ENCODE data around the gene PRKG1.
"Not testable (repeated sequence)": the region's sequence is repeated elsewhere in the genome, so short reads cannot be mapped to it uniquely, and the experiment has no call there.

PRKG1 gene

GRCh38 chr10:51656503-51656902, 582.2 kb downstream of the PRKG1 start:
- DNase-seq (ENCODE audit: extremely low spot score, insufficient read length, low read depth), result no peak
- FAIRE-seq, result no peak

DNA sequence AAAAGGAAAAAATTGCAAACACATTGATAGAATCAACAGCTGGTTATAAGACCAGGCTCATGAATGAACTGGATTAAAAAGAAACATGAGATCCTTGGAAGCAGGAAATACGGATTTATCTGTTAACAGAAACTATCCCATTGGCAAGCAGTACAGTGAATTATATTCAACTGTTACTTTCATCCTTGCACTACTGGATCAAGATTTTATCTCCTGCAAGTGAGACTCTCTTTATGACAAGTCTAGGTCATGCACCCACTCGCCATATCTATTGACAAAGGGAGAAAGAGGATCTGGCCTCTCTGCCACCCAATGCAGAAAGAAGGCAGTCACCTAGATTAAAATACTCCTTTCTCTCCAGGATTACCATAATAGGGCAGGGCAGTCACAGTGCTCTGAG, 583.7 kb downstream of the PRKG1 start:
- DNase-seq (ENCODE audit: extremely low spot score, insufficient read length, low read depth) (no peak), FAIRE-seq (no peak)

DNA sequence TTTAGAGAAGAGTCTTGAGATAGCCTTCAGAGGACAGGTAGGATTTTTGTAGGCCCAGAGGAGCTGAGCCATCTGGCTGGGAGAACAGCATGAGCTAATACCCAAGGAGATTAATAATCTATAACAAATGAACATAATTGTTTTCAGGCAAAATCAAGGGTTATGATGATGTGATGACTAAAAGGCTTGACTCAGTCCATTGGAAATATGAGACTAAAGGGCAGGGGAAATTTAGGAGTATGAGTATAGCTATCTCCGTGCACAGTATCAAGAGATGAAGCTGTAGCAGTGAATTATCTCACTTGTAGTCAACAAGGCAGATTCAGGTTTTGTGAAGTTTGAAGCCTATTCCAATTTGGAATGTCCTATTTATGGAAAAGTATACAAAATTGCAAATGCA, 585.1 kb downstream of the PRKG1 start:
- FAIRE-seq (no peak), DNase-seq (ENCODE audit: extremely low spot score, insufficient read length, low read depth) (no peak)

DNA sequence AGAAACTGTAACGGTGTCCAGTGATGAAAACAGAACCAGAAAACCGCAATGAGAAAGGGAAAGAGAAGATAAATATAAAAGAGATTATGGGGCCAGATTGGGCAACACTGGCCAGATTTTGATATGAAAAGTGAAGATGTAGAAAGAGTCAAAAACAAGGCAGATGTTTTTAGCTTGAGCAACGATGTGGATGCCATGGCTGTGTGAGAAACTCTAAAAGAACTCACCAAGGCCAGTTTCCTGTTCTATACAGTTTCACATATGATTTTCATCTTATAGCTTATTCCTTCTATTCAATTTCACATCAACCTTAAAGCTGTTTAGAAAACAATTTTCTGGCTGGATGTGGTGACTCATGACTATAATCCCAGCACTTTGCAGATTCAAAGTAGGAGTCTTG, 588.8 kb downstream of the PRKG1 start:
- FAIRE-seq, result no peak
- no peak for DNase-seq (ENCODE audit: extremely low spot score, insufficient read length, low read depth)

GRCh38 chr10:51666456-51666855, 592.2 kb downstream of the PRKG1 start:
- DNase-seq (ENCODE audit: extremely low spot score, insufficient read length, low read depth) (no peak), FAIRE-seq (no peak)

DNA sequence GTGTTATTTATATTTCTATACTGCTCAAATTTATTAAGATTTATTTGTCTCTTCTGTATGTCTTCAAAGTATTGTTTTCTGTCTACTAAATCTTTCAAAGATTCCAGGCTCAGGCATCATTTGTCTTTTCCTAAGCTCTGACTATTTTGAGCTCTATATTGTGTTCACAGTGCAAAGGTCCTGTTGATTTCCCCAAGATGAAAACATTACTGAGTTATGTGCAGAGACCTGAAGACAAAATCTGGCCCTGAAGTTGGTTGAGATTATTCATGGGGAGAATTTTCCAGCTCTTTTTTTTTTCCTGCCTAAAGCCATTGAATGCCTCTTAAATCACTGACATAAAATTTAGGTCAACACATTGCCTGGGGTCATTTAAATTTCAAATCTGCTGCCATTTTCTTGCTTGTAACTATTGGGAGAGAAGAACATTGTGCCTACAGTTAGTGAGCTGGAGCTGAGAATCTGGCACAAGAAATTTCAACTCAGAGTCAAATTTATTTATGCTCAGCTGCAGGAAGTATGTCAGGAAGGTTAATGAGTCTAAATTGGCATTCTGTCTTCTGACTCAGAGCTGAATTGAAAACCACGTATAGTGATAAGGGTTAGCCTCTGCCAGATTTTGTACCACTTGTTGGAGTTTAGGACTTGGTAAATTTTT, 593.5 kb downstream of the PRKG1 start:
- FAIRE-seq (no peak), DNase-seq (ENCODE audit: extremely low spot score, insufficient read length, low read depth) (no peak)

- DNase-seq (ENCODE audit: extremely low spot score, insufficient read length, low read depth), result no peak
- FAIRE-seq, result no peak
These were observed 594.0 kb downstream of the PRKG1 start for GRCh38 chr10:51668336-51668689.

DNA sequence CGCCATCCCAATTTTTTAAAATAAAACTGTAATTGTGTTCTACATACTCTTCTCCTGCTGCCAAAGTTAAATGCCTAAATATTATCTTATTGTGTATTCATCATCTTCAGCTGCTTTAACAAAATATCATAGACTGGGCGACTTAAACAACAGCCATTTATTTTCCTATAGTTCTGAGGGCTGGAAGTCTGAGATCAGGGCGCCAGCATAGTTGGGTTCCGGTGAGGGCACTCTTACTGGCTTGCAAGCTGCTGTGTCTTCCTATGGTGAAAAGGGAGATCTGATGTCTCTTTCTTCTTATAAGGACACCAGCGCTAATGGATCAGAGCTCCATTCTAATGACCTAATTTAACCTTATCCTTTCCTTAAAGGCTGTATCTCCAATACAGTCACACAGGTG, 594.8 kb downstream of the PRKG1 start:
- no peak for FAIRE-seq

GRCh38 chr10:51672039-51672535, 597.8 kb downstream of the PRKG1 start:
- DNase-seq (ENCODE audit: extremely low spot score, insufficient read length, low read depth), result no peak
- no peak for FAIRE-seq

More for the DNA sequence above, 594.8 kb downstream of the PRKG1 start:
- no peak for DNase-seq (ENCODE audit: extremely low spot score, insufficient read length, low read depth)

- DNase-seq (ENCODE audit: extremely low spot score, insufficient read length, low read depth) (no peak), FAIRE-seq (no peak)
These were observed 600.8 kb downstream of the PRKG1 start for GRCh38 chr10:51675088-51675487.

DNA sequence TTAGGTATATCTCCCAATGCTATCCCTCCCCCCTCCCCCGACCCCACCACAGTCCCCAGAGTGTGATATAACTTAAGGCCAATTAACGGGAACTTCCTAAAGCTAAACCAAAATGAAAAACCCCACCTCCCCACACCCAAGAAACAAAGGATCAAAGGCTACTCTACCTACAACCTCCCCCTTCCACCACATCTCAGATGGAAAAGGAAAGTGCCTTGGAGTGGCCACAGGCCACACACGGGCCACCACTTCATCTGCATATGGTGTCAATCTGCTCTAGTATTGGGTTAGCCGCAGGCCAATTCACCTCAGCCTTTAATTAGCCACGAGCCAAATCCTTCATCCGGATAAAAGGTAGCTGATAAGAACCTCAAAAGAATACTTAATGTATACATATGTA, 605.6 kb downstream of the PRKG1 start:
- FAIRE-seq, result no peak
- DNase-seq (ENCODE audit: extremely low spot score, insufficient read length, low read depth), result no peak

GRCh38 chr10:51683031-51683691, 608.9 kb downstream of the PRKG1 start:
- no peak for FAIRE-seq

DNA sequence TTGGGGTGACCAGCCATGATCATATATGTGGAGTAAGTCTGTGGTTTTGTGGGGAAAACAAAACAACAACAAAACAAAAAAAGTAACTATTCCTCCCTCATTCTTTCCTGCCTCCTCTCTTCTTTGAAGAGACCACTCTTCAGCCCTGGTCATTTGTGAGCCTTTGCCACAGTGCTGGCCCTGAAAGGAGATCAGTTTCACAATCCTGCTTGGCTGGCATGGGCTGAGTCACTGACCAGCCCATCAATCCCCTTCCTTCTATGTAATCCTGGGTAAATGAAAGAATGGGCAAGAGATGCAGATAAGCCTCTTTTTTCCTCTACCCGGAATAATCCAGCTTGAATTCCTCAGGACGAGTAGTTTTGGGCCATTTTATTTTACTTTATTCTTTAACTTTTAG, 611.5 kb downstream of the PRKG1 start:
- FAIRE-seq, result no peak
- DNase-seq (ENCODE audit: extremely low spot score, insufficient read length, low read depth), result no peak

More at GRCh38 chr10:51683031-51683691, 608.9 kb downstream of the PRKG1 start:
- DNase-seq (ENCODE audit: extremely low spot score, insufficient read length, low read depth), result no peak

GRCh38 chr10:51687296-51687695, 613.0 kb downstream of the PRKG1 start:
- no peak for FAIRE-seq

DNA sequence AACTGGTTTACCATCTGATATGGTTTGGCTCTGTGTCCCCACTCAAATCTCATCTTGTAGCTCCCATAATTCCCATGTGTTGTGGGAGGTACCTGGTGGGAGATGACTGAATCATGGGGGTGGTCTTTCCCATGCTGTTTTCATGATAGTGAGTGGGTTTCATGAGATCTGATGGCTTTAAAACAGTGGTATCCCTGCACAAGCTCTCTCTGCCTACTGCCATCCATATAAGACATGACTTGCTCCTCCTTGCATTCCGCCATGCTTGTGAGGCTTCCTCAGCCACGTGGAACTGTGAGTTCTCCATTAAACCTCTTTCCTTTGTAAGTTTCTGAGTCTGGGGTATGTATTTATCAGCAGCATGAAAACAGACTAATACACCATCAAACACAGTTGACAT, 614.5 kb downstream of the PRKG1 start:
- not testable (repeated sequence) for DNase-seq (ENCODE audit: extremely low spot score, insufficient read length, low read depth); FAIRE-seq

More at GRCh38 chr10:51687296-51687695, 613.0 kb downstream of the PRKG1 start:
- no peak for DNase-seq (ENCODE audit: extremely low spot score, insufficient read length, low read depth)

- DNase-seq (ENCODE audit: extremely low spot score, insufficient read length, low read depth) (no peak), FAIRE-seq (no peak)
These were observed 615.2 kb downstream of the PRKG1 start for GRCh38 chr10:51689536-51689935.

GRCh38 chr10:51691135-51691534, 616.8 kb downstream of the PRKG1 start:
- DNase-seq (ENCODE audit: extremely low spot score, insufficient read length, low read depth) (no peak), FAIRE-seq (no peak)

DNA sequence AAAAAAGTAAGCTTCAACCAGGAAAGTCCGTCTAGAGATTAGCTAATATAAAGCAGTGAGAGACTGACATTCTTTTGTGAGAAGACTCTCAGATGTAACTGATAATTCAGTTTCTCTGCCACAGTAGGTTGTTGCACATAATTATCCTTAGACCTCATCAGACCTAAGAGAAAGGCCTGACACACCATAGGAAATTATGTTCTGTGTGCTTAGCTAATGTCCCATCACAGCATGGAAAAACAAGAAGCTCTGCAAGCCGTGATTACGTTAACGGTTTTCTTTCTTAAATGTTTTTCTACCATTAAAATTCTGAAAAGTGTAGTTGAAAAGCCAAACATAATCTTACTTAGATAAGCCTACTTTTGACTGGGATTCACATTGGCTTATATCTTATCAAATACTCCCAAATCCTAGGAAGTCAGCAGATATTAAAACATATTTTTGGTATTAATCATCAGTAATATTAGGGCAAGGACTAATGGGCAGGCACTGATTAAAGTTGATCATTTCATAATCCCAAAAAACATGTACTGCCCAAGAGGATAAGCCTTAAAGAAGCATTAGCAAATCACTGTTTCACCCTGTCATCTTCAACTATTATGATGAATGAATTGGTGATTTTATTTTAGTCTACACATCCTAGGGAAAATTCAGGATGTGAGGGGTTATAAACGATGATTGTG, 619.9 kb downstream of the PRKG1 start:
- FAIRE-seq, result no peak
- DNase-seq (ENCODE audit: extremely low spot score, insufficient read length, low read depth), result no peak

GRCh38 chr10:51696251-51696650, 622.0 kb downstream of the PRKG1 start:
- DNase-seq (ENCODE audit: extremely low spot score, insufficient read length, low read depth) (no peak), FAIRE-seq (no peak)

DNA sequence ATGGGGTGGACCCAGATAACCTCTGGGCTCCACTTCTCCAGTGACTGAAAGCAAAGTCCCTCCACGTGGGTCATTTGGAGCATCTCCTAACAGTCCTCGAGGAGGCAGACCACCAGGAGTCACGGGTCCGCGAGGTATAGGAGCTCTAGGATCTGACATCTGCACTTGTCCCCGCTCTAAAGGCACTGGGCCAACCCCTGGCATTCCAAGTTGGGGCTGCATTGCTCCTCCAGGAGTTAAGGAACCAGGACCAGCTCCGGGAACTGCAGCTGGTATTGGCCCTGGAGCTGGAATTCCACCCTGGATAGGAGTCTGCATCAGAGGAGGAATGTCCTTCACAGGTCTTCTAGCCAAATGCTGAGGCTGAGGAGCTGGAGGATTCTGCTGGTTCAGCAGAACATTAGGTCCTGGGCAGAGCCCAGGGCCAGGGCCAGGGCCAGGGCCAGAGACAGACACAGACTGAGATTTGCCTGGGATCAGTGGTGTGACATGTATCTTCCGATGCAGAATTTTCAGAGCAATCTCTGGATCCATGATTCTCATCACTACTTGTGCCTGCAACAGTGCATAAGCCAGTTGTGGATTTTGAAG, 624.3 kb downstream of the PRKG1 start:
- FAIRE-seq, result no peak
- DNase-seq (ENCODE audit: extremely low spot score, insufficient read length, low read depth), result no peak

- DNase-seq (ENCODE audit: extremely low spot score, insufficient read length, low read depth) (no peak), FAIRE-seq (no peak)
These were observed 624.8 kb downstream of the PRKG1 start for GRCh38 chr10:51699145-51699474.

Measured in GM18507 (cell line).